ENCODE results near the gene CFH. TPM values are rescaled to one million over a fixed set of nuclear protein-coding genes. Genes with fewer than 3 reads are reported as not detected.

Gene CFH
- total RNA-seq, 1 experiment from 2014 or later: not detected

- Mint-ChIP-seq H3K4me3 (ENCODE audit: unreplicated experiment) (no peak overlapping the region), H3K27ac (ENCODE audit: unreplicated experiment) (no peak overlapping the region), H3K9me3 (ENCODE audit: unreplicated experiment) (no peaks in the 10 kb centered on the region), H3K27me3 (ENCODE audit: insufficient read depth, unreplicated experiment) (no peaks in the 10 kb centered on the region), H3K36me3 (ENCODE audit: insufficient read depth, unreplicated experiment) (no peaks in the 10 kb centered on the region), H3K4me1 (ENCODE audit: low read depth, unreplicated experiment) (no peaks in the 10 kb centered on the region)
- H3K9me3 ChIP-seq: no peaks in the 10 kb centered on the region
- DNase-seq: no peak
- TF ChIP-seq, protein P1, sequence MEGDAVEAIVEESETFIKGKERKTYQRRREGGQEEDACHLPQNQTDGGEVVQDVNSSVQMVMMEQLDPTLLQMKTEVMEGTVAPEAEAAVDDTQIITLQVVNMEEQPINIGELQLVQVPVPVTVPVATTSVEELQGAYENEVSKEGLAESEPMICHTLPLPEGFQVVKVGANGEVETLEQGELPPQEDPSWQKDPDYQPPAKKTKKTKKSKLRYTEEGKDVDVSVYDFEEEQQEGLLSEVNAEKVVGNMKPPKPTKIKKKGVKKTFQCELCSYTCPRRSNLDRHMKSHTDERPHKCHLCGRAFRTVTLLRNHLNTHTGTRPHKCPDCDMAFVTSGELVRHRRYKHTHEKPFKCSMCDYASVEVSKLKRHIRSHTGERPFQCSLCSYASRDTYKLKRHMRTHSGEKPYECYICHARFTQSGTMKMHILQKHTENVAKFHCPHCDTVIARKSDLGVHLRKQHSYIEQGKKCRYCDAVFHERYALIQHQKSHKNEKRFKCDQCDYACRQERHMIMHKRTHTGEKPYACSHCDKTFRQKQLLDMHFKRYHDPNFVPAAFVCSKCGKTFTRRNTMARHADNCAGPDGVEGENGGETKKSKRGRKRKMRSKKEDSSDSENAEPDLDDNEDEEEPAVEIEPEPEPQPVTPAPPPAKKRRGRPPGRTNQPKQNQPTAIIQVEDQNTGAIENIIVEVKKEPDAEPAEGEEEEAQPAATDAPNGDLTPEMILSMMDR (IDR thresholded peaks at IDR 0.05; ENCODE audit: insufficient read depth in 1 of 2, low read depth in 1 of 2, low read length in 1 of 2, severe bottlenecking in 1 of 2, unreplicated experiment in 1 of 2): no peak
- no peaks in the 10 kb centered on the region for H3K36me3 ChIP-seq (ENCODE audit: control insufficient read depth, insufficient read depth, low read length)
- ChIA-PET POLR2A (no interaction called here), CTCF (no interaction called here)
- no peaks in the 10 kb centered on the region for H3K4me1 ChIP-seq
- no peaks in the 10 kb centered on the region for H3K27me3 ChIP-seq (replicated peaks; ENCODE audit: control insufficient read depth, insufficient read depth, low read length)
- H3K4me3 ChIP-seq (ENCODE audit: low read depth, low read length): no peak overlapping the region
- intact Hi-C loops (cut with micrococcal nuclease; ENCODE audit: unreplicated experiment): no loop called here
- BruUV-seq (replicated peaks): no TSS peak
Observed at GRCh38 chr1:196685506-196685905, 33.7 kb downstream of the CFH start.

DNA sequence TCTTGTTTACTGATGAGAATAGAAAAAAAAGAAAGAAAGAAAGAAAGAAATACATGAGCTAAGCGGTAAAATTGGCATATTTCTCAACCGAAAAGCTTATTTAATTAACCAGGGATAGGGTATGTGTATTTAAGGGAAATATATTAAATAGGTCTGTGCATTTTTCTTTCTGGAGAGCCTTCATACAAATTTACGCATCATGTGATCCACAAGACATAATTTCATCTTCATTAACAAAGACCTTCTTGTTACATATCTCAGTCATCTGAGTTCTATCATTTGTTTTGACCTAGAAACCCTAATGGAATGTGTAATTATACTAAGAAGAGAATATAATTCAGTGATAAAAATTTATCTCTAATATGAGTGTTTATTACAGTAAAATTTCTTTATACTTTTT is 37.2 kb downstream of the CFH start:
- Mint-ChIP-seq H3K9me3 (ENCODE audit: unreplicated experiment) (no peaks in the 10 kb centered on the region), H3K4me1 (ENCODE audit: low read depth, unreplicated experiment) (no peaks in the 10 kb centered on the region), H3K4me3 (ENCODE audit: unreplicated experiment) (no peak overlapping the region), H3K36me3 (ENCODE audit: insufficient read depth, unreplicated experiment) (no peaks in the 10 kb centered on the region), H3K27ac (ENCODE audit: unreplicated experiment) (no peak overlapping the region), H3K27me3 (ENCODE audit: insufficient read depth, unreplicated experiment) (no peaks in the 10 kb centered on the region)
- no peaks in the 10 kb centered on the region for H3K4me1 ChIP-seq
- H3K27me3 ChIP-seq (replicated peaks; ENCODE audit: control insufficient read depth, insufficient read depth, low read length): no peaks in the 10 kb centered on the region
- no peaks in the 10 kb centered on the region for H3K9me3 ChIP-seq
- no peak for DNase-seq
- intact Hi-C loops (cut with micrococcal nuclease; ENCODE audit: unreplicated experiment): no loop called here
- ChIA-PET CTCF (no interaction called here), POLR2A (no interaction called here)
- TF ChIP-seq, protein P1 (IDR thresholded peaks at IDR 0.05; ENCODE audit: insufficient read depth in 1 of 2, low read depth in 1 of 2, low read length in 1 of 2, severe bottlenecking in 1 of 2, unreplicated experiment in 1 of 2): no peak
- H3K36me3 ChIP-seq (ENCODE audit: control insufficient read depth, insufficient read depth, low read length): no peaks in the 10 kb centered on the region
- BruUV-seq (replicated peaks): no TSS peak
- H3K4me3 ChIP-seq (ENCODE audit: low read depth, low read length): no peak overlapping the region

- H3K36me3 ChIP-seq (ENCODE audit: control insufficient read depth, insufficient read depth, low read length): no peaks in the 10 kb centered on the region
- H3K27me3 ChIP-seq (replicated peaks; ENCODE audit: control insufficient read depth, insufficient read depth, low read length): no peaks in the 10 kb centered on the region
- H3K4me1 ChIP-seq: no peaks in the 10 kb centered on the region
- H3K4me3 ChIP-seq (ENCODE audit: low read depth, low read length): no peak overlapping the region
- no TSS peak for BruUV-seq (replicated peaks)
- Mint-ChIP-seq H3K4me1 (ENCODE audit: low read depth, unreplicated experiment) (no peaks in the 10 kb centered on the region), H3K27ac (ENCODE audit: unreplicated experiment) (no peak overlapping the region), H3K9me3 (ENCODE audit: unreplicated experiment) (no peaks in the 10 kb centered on the region), H3K27me3 (ENCODE audit: insufficient read depth, unreplicated experiment) (no peaks in the 10 kb centered on the region), H3K4me3 (ENCODE audit: unreplicated experiment) (no peak overlapping the region), H3K36me3 (ENCODE audit: insufficient read depth, unreplicated experiment) (no peaks in the 10 kb centered on the region)
- no peaks in the 10 kb centered on the region for H3K9me3 ChIP-seq
- CTCF ChIA-PET: interaction anchor here (1.0 kb wide), 1 partner anchor 46 kb away, joined by 3 read pairs; no protein-coding TSS in a partner anchor
- TF ChIP-seq, protein P1 (IDR thresholded peaks at IDR 0.05; ENCODE audit: insufficient read depth in 1 of 2, low read depth in 1 of 2, low read length in 1 of 2, severe bottlenecking in 1 of 2, unreplicated experiment in 1 of 2): no peak
- POLR2A ChIA-PET: no interaction called here
- DNase-seq: no peak
- intact Hi-C loops (cut with micrococcal nuclease; ENCODE audit: unreplicated experiment): no loop called here
Observed at GRCh38 chr1:196690582-196690981, 38.7 kb downstream of the CFH start.

Measured in Caco-2 (cell line).